Tibial nerve (tissue), 4 donors: Measurements from ENCODE around the gene RAPGEF2. TPM values are rescaled to one million over a fixed set of nuclear protein-coding genes. Genes with fewer than 3 reads are reported as not detected.
"Not testable (repeated sequence)": the region's sequence is repeated elsewhere in the genome, so short reads cannot be mapped to it uniquely, and the experiment has no call there.

Experiments used
- DNase-seq, 2 donors: peaks; one replicate each; pipeline ENCODE4 v3.0.0-alpha.2; 2019; ENCODE audit warnings: low spot score in 2 of 2
- H3K27ac ChIP-seq, 4 donors: fragments of 200-600 bp; sonication (generic) in 3 of 4; one replicate each; pipeline ENCODE4 v1.5.1; 2017 to 2019; ENCODE audit warnings: mild to moderate bottlenecking in 1 of 4
- H3K27me3 ChIP-seq, 2 donors: fragments of 200-600 bp; sonication (generic) in 1 of 2; one replicate each; pipeline versions ENCODE4 v1.5.1 to v1.6.0; 2017 to 2019
- H3K36me3 ChIP-seq, 3 donors: fragments of 200-600 bp; sonication (generic); one replicate each; pipeline ENCODE4 v1.5.1; 2018 to 2019
- H3K4me1 ChIP-seq, 4 donors: fragments of 200-600 bp; sonication (generic) in 3 of 4; one replicate each; pipeline ENCODE4 v1.5.1; 2017 to 2019
- H3K4me3 ChIP-seq, 4 donors: fragments of 200-600 bp; sonication (generic) in 3 of 4; one replicate each; pipeline ENCODE4 v1.5.1; 2017 to 2019; ENCODE audit warnings: mild to moderate bottlenecking in 1 of 4, moderate library complexity in 1 of 4
- H3K9me3 ChIP-seq, 4 donors: fragments of 200-600 bp; sonication (generic) in 3 of 4; one replicate each; pipeline ENCODE4 v1.5.1; 2017 to 2019
- EP300 ChIP-seq, 2 donors: sonication (generic); formaldehyde crosslinking; IDR thresholded peaks; one replicate each; pipeline ENCODE4 v1.6.1; 2017; ENCODE audit warnings: antibody characterized with exemption in 2 of 2, mild to moderate bottlenecking in 1 of 2
- POLR2A ChIP-seq, 2 donors: fragments of 450-650 bp; IDR thresholded peaks; one replicate each; pipeline ENCODE4 v1.6.1; 2017; ENCODE audit warnings: antibody characterized with exemption in 2 of 2, mild to moderate bottlenecking in 2 of 2, moderate library complexity in 2 of 2
- WGBS, 2 donors: methylation state at CpG; one replicate each; pipeline ENCODE4 v1.1.5; 2018; 5-methylcytosine and 5-hydroxymethylcytosine counted together
- total RNA-seq, 4 donors: library from RNA; depleted of rRNA; stranded (reverse); fragments of >200 nt; gene quantifications; one replicate each; pipeline ENCODE4 v1.1.0, GENCODE V29; 2016
- TF ChIP-seq, protein P1 (sequence below), 5 experiments: fragments of 200-600 bp in 3 of 5; fragments of 450-650 bp in 2 of 5; sonication (generic) in 3 of 5; IDR thresholded peaks; one replicate each; pipeline ENCODE4 v1.5.1; 2016 to 2019; ENCODE audit warnings: antibody characterized with exemption in 5 of 5, mild to moderate bottlenecking in 3 of 5, moderate library complexity in 2 of 5

Gene RAPGEF2
- total RNA-seq, 4 donors from 2014 or later: 61.0 to 81.5 (median 69.5) TPM

DNA sequence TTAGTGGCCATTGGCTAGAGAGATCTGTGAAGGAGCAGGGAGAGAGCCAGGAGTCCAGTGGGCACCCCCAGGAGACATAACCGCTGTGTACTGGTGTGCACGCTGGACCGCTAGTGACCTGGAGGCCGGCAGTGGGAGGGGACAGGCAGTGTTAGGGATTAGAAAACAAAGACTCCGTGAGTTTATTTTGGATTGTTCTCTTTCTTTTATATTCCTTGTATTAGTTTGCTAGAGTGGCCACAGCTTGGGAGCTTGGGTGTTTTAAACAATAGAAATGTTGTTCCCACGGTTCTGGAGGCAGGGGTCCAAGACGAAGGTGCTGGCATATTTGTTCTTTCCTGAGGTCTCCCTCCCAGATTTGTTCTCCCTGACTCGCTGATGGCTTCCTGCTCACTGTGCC is 266.4 kb downstream of the RAPGEF2 start:
- Histone ChIP-seq H3K4me1 (no peaks in the 10 kb centered on the region), H3K36me3 (no peaks in the 10 kb centered on the region), H3K4me3 (no peak overlapping the region), H3K9me3 (no peaks in the 10 kb centered on the region), H3K27me3 (no peaks in the 10 kb centered on the region), H3K27ac (no peak overlapping the region)
- no peak for DNase-seq
- WGBS, 2 donors: 87 to 92% methylated on average over 8 of the region's 8 CpGs
- TF ChIP-seq POLR2A (IDR thresholded peaks at IDR 0.05) (no peak), EP300 (IDR thresholded peaks at IDR 0.05) (no peak)
- TF ChIP-seq, protein P1, sequence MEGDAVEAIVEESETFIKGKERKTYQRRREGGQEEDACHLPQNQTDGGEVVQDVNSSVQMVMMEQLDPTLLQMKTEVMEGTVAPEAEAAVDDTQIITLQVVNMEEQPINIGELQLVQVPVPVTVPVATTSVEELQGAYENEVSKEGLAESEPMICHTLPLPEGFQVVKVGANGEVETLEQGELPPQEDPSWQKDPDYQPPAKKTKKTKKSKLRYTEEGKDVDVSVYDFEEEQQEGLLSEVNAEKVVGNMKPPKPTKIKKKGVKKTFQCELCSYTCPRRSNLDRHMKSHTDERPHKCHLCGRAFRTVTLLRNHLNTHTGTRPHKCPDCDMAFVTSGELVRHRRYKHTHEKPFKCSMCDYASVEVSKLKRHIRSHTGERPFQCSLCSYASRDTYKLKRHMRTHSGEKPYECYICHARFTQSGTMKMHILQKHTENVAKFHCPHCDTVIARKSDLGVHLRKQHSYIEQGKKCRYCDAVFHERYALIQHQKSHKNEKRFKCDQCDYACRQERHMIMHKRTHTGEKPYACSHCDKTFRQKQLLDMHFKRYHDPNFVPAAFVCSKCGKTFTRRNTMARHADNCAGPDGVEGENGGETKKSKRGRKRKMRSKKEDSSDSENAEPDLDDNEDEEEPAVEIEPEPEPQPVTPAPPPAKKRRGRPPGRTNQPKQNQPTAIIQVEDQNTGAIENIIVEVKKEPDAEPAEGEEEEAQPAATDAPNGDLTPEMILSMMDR (IDR thresholded peaks at IDR 0.05): no peak

DNA sequence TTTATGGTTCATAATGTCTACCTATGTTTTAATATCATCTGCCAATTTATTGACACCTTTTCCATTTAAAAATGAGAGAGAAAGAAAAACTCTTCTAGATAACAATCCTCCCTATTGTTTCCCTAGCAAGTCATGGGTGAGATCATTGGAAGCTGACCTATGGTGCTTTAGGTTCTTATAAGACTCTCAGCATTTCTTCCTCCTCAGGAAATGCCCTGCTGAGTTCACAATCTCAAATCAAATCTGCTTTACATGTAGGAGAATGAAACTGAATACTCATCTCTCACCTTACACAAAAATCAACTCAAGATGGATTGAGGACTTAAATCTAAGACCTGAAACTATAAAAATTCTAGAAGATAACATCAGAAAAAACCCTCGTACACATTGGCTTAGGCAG is 267.4 kb downstream of the RAPGEF2 start:
- Histone ChIP-seq H3K36me3 (no peaks in the 10 kb centered on the region), H3K4me1 (no peaks in the 10 kb centered on the region)
- WGBS, 2 donors: 86 to 88% methylated on average over 1 of the region's 1 CpG

DNA sequence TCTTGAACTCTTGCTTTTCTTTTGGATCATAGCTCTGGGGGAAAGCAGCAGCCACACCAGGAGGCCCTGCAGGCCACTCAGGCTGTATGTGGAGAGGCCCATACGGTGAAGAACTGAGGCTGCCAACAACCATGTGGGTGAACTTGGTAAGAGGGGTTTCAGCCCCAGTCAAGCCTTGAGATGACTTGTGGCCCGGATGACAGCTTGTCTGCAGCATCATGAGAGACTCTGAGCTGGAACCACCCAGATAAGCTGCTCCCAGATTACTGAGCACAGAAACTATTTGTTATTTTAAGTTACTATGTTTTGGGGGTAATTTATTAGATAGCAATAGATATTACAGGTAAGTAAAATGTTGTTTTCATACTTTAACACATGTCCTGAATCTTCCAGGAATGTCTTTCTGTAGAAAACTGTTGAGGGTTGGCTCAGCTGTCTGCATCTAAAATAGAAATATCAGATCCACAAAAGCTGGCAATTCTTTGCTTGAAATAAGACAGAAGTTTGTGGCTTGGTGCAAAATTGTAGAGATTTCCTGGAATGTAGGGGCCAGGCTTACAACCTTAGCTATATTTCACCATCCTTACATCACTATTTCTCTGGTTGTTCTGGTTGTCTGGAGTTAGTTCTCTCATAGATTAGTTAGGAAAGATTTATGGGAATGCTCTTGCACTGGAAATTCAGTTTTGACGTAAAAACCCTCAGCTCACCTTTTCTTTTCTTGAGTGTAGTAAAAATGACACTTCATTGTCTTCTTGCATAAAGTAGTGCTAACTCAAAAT is 272.1 kb downstream of the RAPGEF2 start:
- no peak for TF ChIP-seq POLR2A (IDR thresholded peaks at IDR 0.05)
- TF ChIP-seq, protein P1 (IDR thresholded peaks at IDR 0.05): no peak
- TF ChIP-seq EP300 (IDR thresholded peaks at IDR 0.05): no peak
- H3K27ac ChIP-seq: no peak overlapping the region
- no peak overlapping the region for H3K4me3 ChIP-seq
- H3K4me1 ChIP-seq: no peaks in the 10 kb centered on the region
- no peaks in the 10 kb centered on the region for H3K36me3 ChIP-seq
- no peaks in the 10 kb centered on the region for H3K9me3 ChIP-seq
- H3K27me3 ChIP-seq: no peaks in the 10 kb centered on the region
- 61 to 62% methylated on average over 3 of the region's 3 CpGs for WGBS, 2 donors
- DNase-seq: no peak

More for the DNA sequence above, 267.4 kb downstream of the RAPGEF2 start:
- no peak overlapping the region for H3K4me3 ChIP-seq
- TF ChIP-seq, protein P1 (IDR thresholded peaks at IDR 0.05): no peak
- TF ChIP-seq EP300 (IDR thresholded peaks at IDR 0.05) (no peak), POLR2A (IDR thresholded peaks at IDR 0.05) (no peak)
- no peaks in the 10 kb centered on the region for H3K9me3 ChIP-seq
- H3K27ac ChIP-seq: no peak overlapping the region
- no peak for DNase-seq
- H3K27me3 ChIP-seq: no peaks in the 10 kb centered on the region

DNA sequence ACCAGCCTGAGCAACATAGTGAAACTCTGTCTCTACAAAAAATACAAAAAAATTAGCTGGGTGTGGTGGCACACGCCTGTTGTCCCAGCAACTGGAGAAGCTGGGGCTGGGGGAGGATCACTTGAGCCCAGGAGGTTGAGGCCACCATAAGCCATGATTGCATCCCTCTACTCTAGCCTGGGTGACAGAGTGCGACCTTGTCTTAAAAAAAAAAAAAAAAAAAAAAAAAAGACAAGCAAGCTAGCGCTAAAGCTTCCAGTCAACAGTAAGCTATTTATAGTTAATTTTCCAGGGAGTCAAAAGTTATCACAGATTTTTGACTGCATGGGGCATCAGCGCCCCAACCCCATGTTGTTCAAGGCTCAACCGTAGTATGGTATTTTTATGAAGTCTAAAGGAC is 273.4 kb downstream of the RAPGEF2 start:
- TF ChIP-seq, protein P1 (IDR thresholded peaks at IDR 0.05): no peak
- no peak for TF ChIP-seq EP300 (IDR thresholded peaks at IDR 0.05)
- no peak for TF ChIP-seq POLR2A (IDR thresholded peaks at IDR 0.05)
- no peaks in the 10 kb centered on the region for H3K9me3 ChIP-seq
- H3K36me3 ChIP-seq: no peaks in the 10 kb centered on the region
- no peak overlapping the region for H3K27ac ChIP-seq
- no peaks in the 10 kb centered on the region for H3K4me1 ChIP-seq
- H3K27me3 ChIP-seq: no peaks in the 10 kb centered on the region
- no peak overlapping the region for H3K4me3 ChIP-seq
- 89 to 91% methylated on average over 5 of the region's 5 CpGs for WGBS, 2 donors
- no peak for DNase-seq

DNA sequence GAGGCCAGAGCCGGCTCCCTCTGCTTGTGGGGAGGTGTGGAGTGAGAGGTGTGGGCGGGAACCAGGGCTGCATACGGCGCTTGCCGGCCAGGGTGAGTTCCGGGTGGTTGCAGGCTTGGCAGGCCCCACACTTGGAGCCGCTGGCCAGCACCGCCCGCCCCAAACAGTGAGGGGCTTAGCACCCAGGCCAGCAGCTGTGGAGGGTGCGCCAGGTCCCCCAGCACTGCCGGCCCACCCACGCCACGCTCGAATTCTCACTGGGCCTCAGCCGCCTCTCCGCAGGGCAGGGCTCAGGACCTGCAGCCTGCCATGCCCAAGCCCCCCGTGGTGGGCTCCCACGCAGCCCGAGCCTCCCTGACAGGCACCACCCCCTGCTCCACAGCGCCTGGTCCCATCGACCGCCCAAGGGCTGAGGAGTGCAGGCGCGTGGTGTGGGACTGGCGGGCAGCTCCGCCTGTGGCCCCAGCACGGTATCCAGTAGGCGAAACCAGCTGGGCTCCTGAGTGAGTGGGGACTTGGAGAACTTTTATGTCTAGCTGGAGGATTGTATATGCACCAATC is 275.3 kb downstream of the RAPGEF2 start:
- TF ChIP-seq, protein P1 (IDR thresholded peaks at IDR 0.05): no peak
- no peak for TF ChIP-seq POLR2A (IDR thresholded peaks at IDR 0.05)
- no peaks in the 10 kb centered on the region for H3K36me3 ChIP-seq
- DNase-seq: no peak
- no peak overlapping the region for H3K27ac ChIP-seq
- no peaks in the 10 kb centered on the region for H3K9me3 ChIP-seq
- 92 to 98% methylated on average over 12 to 26 of the region's 28 CpGs for WGBS, 2 donors
- peaks cover 0 to 4% (median 0%) of the 10 kb centered on the region in 4 donors for H3K4me1 ChIP-seq
- no peak overlapping the region for H3K4me3 ChIP-seq
- H3K27me3 ChIP-seq: no peaks in the 10 kb centered on the region

DNA sequence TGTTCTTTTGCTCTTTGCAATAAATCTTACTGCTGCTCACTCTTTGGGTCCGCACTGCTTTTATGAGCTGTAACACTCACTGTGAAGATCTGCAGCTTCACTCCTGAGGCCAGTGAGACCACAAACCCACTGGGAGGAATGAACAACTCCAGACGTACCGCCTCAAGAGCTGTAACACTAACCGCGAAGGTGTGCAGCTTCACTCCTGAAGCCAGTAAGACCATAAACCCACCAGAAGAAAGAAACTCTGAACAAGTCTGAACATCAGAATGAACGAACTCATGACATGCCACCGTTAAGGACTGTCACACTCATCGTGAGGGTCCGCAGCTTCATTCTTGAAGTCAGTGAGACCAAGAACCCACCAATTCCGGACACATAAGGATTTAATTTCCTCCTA is 276.2 kb downstream of the RAPGEF2 start:
- not testable (repeated sequence) for H3K4me1 ChIP-seq, H3K36me3 ChIP-seq, H3K27ac ChIP-seq, H3K27me3 ChIP-seq, DNase-seq, H3K9me3 ChIP-seq, H3K4me3 ChIP-seq
- WGBS, 2 donors: 92 to 94% methylated on average over 10 of the region's 10 CpGs
